ENCODE data around the gene ZNF467.

GRCh38 chr7:149725426-149725821, 48.0 kb downstream of the ZNF467 start:
- TF ChIP-seq POLR2AphosphoS5 (IDR thresholded peaks at IDR 0.05; ENCODE audit: low read depth, low read length) (no peak), REST (IDR thresholded peaks at IDR 0.05; ENCODE audit: insufficient read depth in 1 of 2, low read depth in 2 of 2, low read length in 2 of 2) (no peak), SIN3A (IDR thresholded peaks at IDR 0.05; ENCODE audit: borderline replicate concordance, insufficient read depth, low read length) (no peak), FOXP2 (optimal IDR thresholded peaks at IDR 0.05; ENCODE audit: borderline replicate concordance, extremely low read depth, extremely low read length, insufficient read depth) (no peak)
